Nephron (organoid): ENCODE measurements around the gene LUC7L.
"Not testable (repeated sequence)": the region's sequence is repeated elsewhere in the genome, so short reads cannot be mapped to it uniquely, and the experiment has no call there.

Experiments used
- H3K27ac Mint-ChIP-seq, 3 experiments: 2 replicates each; pipeline ENCODE4 v1.8.0; 2020; ENCODE audit warnings: mixed read lengths in 3 of 3, mild to moderate bottlenecking in 2 of 3, moderate library complexity in 1 of 3
- H3K27me3 Mint-ChIP-seq: 2 replicates; pipeline ENCODE4 v1.8.0; 2021; ENCODE audit warnings: low read depth, mild to moderate bottlenecking, moderate library complexity, mixed read lengths
- H3K36me3 Mint-ChIP-seq: 2 replicates; pipeline ENCODE4 v1.8.0; 2020; ENCODE audit warnings: low read depth, mixed read lengths
- H3K4me1 Mint-ChIP-seq: 2 replicates; pipeline ENCODE4 v1.8.0; 2020; ENCODE audit warnings: mixed read lengths
- H3K4me3 Mint-ChIP-seq, 3 experiments: 2 replicates each; pipeline ENCODE4 v1.8.0; 2020; ENCODE audit warnings: mild to moderate bottlenecking in 3 of 3, mixed read lengths in 3 of 3, moderate library complexity in 2 of 3
- H3K9me3 Mint-ChIP-seq: 2 replicates; pipeline ENCODE4 v1.8.0; 2020; ENCODE audit warnings: mixed read lengths
- CTCF ChIP-seq, 3 experiments: fragments of 200-600 bp; sonication (generic); IDR thresholded peaks; one replicate each; pipeline ENCODE4 v1.5.0; 2021; ENCODE audit warnings: antibody characterized with exemption in 3 of 3; ENCODE audit not compliant: unreplicated experiment in 3 of 3

Gene LUC7L

DNA sequence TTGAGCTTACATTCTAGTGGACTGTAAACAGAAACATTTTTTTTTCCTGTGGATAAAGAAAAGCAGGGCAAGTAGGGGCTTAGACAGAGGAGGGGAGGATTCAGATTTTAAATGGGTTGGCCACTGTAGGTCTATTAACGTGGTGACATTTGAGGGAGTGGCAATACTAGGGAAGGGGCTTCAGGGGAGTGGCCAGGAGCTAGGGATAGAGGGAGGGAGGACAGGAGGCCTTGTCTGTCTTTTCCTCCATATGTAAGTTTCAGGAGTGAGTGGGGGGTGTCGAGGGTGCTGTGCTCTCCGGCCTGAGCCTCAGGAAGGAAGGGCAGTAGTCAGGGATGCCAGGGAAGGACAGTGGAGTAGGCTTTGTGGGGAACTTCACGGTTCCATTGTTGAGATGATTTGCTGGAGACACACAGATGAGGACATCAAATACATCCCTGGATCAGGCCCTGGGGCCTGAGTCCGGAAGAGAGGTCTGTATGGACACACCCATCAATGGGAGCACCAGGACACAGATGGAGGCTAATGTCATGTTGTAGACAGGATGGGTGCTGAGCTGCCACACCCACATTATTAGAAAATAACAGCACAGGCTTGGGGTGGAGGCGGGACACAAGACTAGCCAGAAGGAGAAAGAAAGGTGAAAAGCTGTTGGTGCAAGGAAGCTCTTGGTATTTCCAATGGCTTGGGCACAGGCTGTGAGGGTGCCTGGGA is 70.0 kb downstream of the LUC7L start:
- TF ChIP-seq CTCF (IDR thresholded peaks at IDR 0.05; ENCODE audit: unreplicated experiment in 3 of 3) = no peak
- H3K4me1 Mint-ChIP-seq = peaks cover 7% of the 10 kb centered on the region
- peak overlapping the region in 1 of 3 experiments; percentile 42 for H3K4me3 Mint-ChIP-seq
- no peak overlapping the region for H3K27ac Mint-ChIP-seq
- peaks cover 2% of the 10 kb centered on the region for H3K9me3 Mint-ChIP-seq
- H3K36me3 Mint-ChIP-seq = no peaks in the 10 kb centered on the region
- peaks cover 75% of the 10 kb centered on the region for H3K27me3 Mint-ChIP-seq

DNA sequence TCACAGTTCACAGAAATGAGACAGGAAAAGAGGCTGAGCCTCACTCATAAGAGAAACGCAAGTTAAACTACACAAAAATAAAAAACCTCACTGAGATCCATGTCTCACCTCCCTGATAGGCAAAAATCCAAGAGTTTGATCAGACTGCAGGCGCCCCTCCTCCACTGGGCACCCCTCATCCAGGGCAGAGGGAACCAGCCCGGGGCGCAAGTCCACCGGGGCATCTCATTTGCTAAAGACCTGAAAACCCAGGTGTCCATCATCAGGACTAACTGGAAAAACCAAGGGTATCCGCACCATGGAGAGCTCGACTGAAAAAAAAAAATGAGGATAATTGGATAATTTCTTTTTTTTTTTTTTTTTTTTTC is 74.2 kb downstream of the LUC7L start:
- TF ChIP-seq CTCF (IDR thresholded peaks at IDR 0.05; ENCODE audit: unreplicated experiment in 3 of 3) = no peak
- no peaks in the 10 kb centered on the region for H3K36me3 Mint-ChIP-seq
- peaks cover 73% of the 10 kb centered on the region for H3K27me3 Mint-ChIP-seq
- peak overlapping the region; percentile 76 to 86 (median 83) for H3K4me3 Mint-ChIP-seq
- no peak overlapping the region for H3K27ac Mint-ChIP-seq
- H3K9me3 Mint-ChIP-seq = no peaks in the 10 kb centered on the region
- peaks cover 7% of the 10 kb centered on the region for H3K4me1 Mint-ChIP-seq

- Mint-ChIP-seq H3K9me3 (no peaks in the 10 kb centered on the region), H3K4me3 (peak overlapping the region; percentile 76 to 86 (median 83)), H3K27me3 (peaks cover 73% of the 10 kb centered on the region), H3K4me1 (peaks cover 7% of the 10 kb centered on the region), H3K36me3 (no peaks in the 10 kb centered on the region), H3K27ac (peak overlapping the region in 1 of 3 experiments; percentile 17)
- no peak for TF ChIP-seq CTCF (IDR thresholded peaks at IDR 0.05; ENCODE audit: unreplicated experiment in 3 of 3)
Observed at GRCh38 chr16:154217-155030, 74.8 kb downstream of the LUC7L start.

DNA sequence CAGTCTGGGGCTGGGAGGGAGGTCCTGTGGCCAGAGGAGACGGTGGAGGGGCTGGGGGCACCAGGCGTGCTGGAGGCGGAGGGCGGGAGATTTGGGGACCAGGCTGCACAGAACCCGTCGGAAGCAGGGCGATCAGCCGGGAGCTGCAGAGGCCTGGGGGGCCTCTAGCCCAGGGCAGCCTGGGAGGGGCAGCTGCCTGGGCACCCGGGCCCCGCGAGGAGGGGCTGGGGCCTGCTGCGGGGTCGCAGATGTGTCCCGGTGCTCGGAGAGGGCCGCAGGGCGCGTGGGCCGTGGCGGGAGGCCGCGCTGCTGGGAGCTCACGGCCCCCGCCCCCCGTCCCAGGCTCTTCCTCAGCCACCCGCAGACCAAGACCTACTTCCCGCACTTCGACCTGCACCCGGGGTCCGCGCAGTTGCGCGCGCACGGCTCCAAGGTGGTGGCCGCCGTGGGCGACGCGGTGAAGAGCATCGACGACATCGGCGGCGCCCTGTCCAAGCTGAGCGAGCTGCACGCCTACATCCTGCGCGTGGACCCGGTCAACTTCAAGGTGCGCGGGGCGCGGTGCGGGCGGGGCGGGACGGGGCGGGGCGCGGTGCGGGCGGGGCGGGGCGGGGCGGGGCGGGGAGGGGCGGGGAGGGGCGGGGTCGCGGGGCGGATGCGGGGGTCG is 75.6 kb downstream of the LUC7L start:
- H3K27ac Mint-ChIP-seq, H3K4me3 Mint-ChIP-seq, H3K4me1 Mint-ChIP-seq, H3K36me3 Mint-ChIP-seq, H3K9me3 Mint-ChIP-seq: not testable (repeated sequence)
- H3K27me3 Mint-ChIP-seq = peaks cover 71% of the 10 kb centered on the region

DNA sequence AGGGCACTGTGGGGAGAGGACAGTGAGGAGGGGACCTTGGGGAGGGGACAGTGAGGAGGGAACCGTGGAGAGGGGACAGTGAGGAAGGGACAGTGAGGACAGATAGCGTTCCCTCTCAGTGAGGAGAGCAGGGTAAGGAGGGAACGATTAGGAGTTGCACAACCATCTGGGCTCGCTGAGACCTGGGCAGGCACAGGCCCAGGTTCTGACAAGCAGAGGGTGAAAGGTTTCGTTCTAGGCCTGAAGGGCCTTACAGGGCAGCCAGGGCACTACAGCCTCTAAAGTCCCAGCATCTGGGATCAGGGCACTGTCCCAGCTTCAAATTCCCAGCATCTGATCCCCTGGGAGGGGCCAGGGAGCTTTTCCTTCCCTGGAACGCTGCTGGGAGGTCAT is 76.1 kb downstream of the LUC7L start:
- H3K4me1 Mint-ChIP-seq, H3K36me3 Mint-ChIP-seq, H3K9me3 Mint-ChIP-seq, H3K27ac Mint-ChIP-seq: not testable (repeated sequence)
- peak overlapping the region; percentile 51 to 64 (median 53) for H3K4me3 Mint-ChIP-seq
- H3K27me3 Mint-ChIP-seq = peaks cover 73% of the 10 kb centered on the region

DNA sequence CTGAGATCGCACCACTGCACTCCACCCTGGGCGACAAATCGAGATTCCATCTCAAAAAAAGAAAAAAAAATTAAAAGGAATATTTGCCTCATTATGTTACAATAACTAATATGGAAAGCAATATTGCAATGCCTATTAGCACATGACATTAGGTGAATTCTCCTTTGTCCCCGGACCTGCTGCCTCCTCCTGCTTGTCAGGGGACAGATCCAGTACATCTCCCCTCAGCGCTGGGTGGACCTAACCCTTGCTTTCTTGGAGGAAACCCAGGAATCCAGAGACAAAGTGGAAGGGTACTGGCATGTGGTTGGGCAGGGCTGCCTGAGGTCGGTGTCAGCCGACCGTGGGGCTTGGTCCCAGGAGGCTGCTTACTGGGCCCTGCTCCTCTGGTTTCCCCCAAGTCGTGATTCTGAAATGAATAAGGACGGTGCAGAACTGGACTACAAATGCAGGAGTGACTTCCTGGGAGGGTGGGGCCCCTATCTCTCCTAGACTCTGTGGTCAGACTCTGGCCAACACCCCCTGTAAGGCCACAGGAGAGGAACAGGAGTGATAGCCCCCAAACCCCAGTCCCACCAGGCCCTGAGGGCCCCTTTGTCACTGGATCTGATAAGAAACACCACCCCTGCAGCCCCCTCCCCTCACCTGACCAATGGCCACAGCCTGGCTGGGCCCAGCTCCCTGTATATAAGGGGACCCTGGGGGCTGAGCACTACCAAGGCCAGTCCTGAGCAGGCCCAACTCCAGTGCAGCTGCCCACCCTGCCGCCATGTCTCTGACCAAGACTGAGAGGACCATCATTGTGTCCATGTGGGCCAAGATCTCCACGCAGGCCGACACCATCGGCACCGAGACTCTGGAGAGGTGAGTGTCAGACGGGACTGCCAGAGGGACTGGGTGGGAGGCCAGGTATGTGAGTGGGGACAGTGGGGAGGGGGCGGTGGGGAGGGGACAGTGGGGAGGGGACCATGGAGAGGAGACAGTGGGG is 76.8 kb downstream of the LUC7L start, which contains the start of gene HBZ:
Gene HBZ (plus strand): TSS at position 504 of the 988 bp plus-strand sequence. CDS start 266 bp downstream, at position 770.
- no peaks in the 10 kb centered on the region for H3K36me3 Mint-ChIP-seq
- peak within 1 kb of the TSS; percentile 51 to 64 (median 53) for H3K4me3 Mint-ChIP-seq
- TF ChIP-seq CTCF (IDR thresholded peaks at IDR 0.05; ENCODE audit: unreplicated experiment in 3 of 3) = no peak
- no peak within 1 kb of the TSS for H3K27ac Mint-ChIP-seq
- H3K9me3 Mint-ChIP-seq = no peaks in the 10 kb centered on the region
- peaks cover 7% of the 10 kb centered on the region for H3K4me1 Mint-ChIP-seq
- peaks cover 66% of the 10 kb centered on the region for H3K27me3 Mint-ChIP-seq
